IPS-NIHi7 (cell line): ENCODE data around the gene SPNS3.

Experiments
- DNase-seq: peaks from one replicate; pipeline ENCODE4 v3.0.0; 2012; ENCODE audit warnings: mixed read lengths; ENCODE audit errors: extremely low spot score

Gene SPNS3

DNA sequence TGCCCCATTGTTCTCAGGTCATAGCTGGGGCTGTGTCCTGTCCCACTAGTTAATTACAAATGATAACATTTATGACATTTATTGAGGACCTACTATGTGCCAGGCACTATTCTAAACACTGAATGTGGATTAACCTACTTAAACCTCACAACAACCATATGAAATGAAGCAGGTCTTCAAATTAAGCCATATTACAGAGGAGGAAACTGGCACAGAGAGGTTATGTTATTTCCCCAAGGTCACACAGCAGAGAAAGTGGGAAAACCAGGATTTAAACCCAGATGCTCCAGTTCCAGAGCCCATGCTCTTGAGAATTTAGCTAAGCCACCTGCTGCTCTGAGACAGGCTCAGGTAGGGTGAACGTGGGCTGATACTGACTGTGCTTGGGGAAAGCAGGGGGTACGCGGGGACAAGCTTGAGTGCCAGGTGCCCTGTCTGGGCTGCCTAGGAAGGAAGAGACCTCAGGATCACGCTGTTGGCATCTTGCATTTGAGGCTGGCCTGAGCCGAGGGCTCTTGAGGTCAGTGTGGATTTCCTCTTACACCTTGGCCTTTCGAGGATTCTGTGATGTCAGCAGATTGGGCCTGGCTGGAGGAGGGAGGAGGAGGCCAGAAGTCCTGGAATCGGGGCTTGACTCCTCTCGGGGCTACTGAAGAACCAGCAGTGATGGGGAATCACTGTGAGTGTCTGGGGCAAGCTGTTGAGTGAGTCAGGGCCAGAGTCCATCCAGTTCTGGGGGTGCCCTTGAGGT is 73.8 kb downstream of the SPNS3 start:
- no peak for DNase-seq

DNA sequence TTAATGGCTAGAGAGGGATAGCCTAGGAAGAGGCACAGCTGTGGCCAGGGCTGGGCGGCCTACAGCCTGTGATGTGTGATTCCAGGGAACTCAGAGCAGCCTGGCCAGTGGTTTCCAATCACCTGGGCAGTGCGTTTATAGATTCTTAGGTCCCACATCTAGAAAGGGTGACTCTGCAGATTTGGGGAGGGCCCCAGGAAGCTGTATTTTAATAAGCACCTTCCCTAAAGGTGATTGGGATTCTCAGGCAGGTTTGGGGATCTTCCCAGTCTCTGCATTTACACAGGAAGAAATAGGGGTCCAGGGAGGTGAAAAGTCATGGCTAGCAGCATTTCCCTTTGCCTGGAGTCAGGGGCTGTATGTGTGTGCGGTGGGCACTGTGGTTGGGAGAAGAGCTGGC is 74.5 kb downstream of the SPNS3 start:
- no peak for DNase-seq

DNA sequence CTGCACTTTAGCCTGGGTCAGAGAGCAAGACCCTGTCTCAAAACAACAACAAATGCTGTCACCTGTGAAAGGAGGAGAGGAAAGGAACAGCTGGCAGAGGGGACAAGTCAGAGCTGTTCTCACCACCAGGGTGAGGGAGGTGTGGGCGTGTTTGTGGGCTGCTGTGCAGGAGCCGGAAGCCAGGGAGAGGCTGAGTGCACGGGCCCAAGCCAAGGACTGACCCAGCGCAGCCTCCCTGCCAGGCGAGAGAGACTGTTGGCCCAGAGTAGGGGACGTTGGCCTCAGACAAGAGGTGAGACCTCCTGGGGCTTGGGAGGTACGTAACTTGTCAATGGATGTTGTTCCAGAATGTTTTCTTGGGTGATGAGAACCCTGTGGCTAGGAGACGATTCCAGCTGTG is 75.7 kb downstream of the SPNS3 start:
- no peak for DNase-seq

DNA sequence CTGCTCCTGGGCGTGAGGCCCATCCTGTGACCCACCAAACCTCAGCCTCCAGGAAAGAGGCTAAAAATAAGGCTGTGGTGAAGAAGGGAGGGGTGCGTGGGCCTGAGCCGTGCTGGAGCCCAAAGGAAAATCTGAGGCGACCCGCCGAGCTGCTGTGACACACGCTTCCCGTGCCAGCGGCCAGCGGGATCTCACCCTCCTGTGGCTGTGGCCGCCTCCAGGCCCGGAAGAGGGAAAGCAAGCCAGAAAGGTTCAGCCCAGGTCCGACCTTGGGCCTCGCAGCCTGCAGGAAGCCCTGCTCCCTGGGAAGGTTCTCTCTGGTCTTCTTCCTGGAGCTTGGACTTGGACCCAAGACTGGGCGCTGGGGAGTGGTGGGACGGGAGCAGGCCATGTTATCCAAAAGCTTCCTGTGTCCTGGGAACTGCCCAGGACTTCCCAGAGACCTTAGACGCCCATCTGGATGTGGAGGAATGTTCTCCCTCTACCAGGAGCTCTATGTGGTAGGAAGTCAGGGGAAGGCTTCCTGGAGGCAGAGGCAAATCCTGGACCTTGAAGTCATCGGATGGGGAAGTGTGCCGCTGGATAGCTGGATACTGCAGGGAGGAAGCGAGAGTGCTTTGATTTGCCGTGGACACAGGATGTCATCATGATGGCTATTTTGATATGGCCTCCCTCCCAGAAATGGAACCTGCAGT is 76.3 kb downstream of the SPNS3 start:
- no peak for DNase-seq

DNA sequence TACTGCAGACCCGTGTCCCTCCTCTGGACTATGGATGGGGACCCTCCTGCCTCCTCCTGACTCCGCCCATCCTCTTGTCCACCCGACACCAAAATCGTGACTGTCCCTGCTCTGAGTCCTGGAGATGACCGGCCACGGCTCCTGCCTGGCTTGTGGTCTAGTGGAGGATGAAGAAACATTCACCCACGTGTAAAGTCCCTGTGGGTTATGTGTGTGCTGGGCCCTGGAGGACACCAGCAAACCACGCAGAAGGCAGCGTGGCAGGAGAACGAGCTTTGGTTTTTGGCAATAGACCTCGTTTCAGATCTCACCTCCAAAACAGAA is 76.8 kb downstream of the SPNS3 start:
- no peak for DNase-seq

DNA sequence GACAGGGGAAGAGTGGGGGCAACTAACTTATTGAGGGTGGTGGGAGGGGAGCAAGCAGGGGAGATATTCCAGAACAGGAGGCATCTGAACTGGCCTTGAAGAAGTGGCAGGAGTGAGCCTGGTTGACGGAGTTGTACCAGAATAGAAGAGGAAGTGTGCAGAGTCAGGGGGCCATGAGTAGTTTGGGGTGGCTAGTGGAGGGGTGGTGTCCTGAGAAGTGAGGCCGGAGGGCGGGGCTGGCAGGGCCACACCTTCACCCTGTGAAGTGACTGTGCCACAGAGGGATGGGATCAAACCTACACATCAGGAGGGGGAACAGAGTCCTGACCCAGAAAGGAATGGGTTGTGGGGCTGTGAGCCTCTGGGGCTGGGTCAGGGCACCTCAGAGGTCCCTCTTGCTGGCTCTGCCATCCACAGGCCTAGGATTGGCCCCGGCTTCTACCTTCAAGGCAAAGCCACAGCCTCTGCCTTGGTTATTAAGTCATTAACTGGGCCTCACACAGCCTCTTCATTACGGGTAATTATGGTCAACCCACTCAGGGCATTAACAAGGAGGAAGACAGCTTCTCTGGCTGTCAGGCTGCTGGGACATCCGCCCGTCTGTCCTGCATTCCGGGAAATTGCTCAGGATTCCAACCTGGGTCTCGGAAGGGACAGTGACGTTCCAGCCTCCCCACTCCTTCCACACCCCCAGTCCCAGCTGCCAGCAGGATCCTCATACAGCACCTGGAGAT is 77.6 kb downstream of the SPNS3 start:
- DNase-seq: no peak

DNA sequence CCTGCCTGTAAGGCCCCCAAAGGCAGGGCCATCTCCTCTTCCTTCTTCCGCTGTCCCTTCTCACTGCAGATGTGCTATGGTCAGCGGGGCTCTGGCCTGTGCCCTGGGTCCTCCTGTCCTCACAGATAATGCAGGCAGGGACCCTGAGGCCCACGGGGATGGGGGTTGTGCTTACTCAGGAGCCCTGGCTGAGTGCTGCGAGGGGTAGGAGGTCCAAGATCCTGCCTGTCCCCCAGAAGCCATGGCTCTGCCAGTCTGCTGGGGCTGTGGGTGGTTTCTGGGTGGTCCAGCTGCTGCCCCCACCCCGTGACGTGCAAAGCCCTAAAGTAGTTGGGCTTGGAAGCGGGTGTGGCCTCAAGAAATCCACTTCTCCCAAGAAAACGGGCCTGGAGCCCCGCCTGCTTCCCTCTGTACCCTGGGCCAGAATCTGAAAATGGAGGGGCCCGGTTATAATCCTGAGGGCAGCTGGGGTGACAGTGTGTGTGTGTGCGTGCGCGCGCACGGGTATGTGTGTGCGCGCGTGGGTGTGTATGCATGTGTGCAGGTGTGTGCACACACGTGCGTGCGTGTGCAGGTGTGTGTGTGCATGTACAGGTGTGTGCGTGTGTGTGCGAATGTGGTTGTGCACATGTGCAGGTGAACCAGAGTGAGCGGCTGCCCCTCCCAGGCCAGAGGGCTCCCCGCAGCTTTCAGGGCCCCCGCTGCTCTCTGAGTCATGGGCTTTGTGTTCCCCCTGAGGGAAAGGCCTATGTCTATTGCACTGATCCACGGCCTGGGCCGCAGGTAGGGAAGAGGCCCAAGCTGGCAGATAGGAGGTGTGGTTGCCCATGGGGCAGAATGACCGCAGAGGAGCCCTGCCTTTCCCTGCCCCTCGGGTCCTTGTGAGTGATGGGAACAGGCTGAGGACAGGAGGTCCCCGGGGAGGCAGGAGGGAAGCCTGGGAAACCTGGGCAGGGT is 78.7 kb downstream of the SPNS3 start:
- no peak for DNase-seq

DNA sequence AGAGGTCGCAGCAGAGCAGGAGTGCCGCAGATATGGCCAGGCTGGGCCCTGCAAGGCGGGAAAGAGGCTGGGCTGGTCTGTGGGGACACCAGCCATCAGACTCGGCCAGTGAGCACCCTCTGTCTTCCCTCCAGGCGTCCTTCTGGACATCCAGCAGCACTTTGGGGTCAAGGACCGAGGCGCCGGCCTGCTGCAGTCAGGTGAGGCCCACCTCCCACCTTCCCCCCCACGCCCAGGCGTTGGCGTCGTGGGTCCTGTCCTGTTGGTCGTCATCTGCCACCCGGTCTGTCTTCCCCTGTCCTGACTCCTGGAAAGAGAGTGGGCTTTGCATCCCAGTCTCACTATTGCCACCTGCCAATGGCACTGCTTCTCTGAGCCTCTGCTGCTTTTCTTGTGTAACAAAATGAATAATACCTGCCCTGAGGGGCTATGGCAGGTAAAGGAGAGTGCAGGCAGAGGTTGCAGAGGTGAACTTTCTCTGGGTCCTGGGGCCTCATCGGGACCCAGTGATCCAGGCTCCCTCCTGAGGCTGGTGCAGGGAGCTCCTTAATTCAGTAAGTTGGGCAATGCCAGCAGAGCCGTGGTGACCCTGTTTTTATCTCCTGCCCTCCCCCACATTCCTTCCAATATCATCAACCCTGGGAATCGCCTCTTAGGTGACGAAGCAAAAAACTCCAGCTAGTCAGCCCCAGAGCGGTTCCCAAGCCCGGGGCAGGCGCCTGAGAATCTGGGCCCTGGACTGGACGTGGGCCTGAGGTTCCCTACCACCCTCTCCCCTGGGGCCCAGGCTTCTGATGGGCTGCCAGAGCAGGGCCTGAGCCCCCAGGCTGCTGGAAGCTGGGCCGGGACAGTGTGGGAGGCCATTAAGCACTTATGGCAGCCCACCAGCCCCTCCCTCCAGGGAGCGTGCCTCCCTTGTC is 79.6 kb downstream of the SPNS3 start:
- no peak for DNase-seq

DNA sequence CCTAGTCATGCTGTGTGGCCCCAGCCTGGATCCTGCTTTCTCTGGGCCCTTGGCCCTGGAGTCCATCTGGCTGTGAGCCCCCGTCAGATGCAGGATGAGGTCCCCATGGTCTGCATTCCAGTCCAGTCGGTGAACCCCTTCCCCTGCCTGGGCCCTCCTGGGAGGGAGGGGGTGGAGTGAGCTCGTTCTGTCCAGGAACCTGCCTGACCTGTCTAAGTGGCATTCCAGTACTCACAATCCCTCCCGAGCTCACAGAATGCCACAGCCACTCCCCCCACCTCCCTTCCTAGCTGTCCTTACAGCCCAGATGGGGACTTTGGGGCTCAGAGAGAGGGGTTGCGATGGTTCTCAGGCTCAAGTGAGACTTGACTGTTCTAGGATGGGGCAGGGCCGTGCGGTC is 80.5 kb downstream of the SPNS3 start:
- DNase-seq: peak; percentile 48

DNA sequence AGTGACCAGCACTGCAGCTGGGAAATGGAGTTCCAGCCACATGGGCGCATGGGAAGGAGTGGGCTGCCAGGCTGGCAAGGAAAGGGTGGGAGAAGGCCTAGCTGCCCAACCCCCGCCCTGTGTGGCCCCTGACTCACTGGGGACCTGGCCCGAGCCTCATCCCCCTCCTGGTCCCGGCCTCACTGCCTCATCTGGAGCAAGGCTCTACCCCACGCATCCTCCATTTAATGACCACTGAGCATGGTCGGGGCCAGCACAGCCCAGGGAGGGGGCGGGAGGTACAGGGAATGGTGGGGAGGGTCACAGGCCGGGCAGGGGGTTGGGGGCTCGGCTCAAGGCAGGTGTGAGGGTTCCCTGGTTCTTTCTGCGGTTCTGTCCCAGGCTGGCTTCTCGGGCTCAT is 81.0 kb downstream of the SPNS3 start:
- no peak for DNase-seq

DNA sequence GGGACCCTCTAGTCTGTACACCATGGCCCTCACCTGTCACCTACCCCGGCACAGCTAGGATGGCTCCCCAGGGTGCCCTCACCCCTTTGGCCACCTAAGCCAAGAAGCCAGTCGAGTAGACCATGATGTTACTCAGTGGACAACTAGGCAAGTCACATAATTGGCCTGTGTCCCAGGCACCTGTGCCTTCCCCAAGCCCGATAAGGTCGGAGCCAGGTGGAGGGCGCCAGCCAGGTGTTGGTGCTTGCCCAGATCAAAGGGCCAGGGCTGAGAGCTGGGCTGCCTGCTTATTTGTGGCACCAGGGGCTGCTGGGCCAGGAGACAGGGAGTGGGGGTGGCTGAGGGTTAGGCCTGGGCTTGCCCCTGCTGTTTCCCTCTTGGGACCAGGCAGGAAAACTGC is 81.8 kb downstream of the SPNS3 start:
- DNase-seq: no peak

DNA sequence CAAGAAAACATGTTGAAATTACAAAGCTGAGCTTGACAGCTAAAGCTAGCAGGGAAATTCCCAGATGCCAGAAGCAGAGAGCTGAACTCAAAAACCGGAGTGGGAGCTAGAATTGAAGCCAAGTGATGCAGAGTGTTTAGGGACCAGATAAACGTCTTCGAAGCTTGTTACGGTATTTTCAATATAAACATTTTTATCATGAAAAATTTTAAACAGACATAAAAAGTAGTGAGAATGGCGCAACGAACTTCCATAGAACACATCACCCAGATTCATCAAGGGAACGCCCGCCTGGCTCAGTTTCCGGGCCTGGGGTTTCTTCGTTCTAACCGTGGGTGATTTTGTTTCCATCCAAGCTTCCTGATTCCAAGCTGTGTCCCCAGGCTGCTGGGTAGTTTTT is 83.0 kb downstream of the SPNS3 start:
- DNase-seq: no peak

DNA sequence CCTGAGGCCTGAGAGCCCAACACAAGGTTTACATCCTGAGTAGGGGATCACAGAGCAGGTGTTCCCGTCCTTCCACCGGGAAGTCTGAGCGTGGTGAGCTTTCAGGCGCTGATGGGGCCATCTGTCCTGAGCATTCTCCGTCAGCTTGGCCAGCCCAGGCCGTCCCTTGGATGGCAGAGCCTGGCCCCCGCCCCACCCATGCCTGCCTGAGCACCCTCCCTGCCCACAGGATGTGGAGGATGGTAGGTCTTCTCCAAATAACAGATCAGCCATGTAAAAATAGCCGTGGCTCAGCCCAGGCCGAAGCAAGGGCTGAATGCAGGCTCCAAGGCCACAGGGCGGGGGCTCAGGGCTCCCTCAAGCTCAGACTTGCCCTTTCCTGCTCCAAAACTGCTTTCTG is 85.2 kb downstream of the SPNS3 start:
- no peak for DNase-seq

DNA sequence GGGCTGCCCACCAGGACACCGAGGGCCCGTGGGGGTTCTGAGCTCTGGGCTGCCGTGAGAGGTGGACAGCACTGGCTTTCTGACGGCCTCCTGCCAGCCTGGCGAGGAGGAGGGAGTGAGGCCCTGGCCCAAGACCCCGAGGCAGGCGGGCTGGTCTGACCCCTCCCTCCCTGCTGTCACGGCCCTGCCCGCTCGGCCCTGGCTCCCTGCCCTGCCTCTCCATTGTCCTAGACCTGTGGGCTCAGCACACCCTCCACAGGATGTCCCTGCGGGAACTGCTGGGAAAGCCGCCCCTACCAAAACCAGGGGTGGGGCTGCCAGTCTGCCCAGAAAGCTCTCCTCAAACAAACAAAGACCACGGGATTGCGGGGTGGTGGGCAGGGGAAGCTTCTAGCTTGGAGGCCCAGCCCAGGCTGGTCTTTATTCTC is 85.6 kb downstream of the SPNS3 start:
- no peak for DNase-seq

DNA sequence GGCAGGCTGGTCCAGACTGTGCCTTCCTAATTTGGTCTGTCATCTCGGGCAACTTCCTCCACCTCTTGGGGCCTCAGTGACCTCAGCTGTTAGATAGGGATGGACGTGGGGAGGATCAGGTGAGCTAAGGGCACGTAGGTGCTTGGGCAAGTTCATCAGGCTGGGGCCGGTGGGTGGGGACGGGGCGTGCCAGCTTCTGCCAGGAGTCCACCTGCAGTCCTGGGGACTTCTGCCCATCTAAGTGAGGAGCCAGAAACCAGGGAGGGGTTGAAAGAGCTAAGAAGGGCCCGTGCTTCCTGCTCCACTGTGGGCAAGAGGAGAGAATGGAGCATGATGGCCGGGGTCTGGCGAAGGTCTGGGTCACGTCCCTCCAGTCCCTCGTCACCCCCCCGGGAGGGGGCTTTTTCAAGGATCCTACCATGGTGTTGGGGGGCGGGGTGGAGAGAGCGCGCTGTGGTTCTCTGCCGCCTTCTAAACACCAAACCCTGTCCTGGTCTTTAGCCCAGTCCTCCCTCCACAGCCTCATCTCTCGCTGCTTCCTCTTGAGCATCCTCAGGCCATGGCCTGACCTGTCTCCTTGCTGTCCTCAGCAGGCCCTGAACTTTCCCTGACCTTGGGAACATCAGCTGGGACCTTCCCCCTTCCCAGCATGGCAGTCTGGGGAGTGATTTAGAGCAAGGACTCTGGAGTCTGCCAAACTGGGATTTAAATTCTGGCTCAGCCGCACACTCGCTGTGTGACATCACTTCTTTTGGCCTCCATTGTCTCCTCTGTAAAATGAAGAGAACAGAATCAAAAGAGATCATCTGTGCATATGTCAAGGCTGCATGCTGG is 86.5 kb downstream of the SPNS3 start:
- no peak for DNase-seq

DNA sequence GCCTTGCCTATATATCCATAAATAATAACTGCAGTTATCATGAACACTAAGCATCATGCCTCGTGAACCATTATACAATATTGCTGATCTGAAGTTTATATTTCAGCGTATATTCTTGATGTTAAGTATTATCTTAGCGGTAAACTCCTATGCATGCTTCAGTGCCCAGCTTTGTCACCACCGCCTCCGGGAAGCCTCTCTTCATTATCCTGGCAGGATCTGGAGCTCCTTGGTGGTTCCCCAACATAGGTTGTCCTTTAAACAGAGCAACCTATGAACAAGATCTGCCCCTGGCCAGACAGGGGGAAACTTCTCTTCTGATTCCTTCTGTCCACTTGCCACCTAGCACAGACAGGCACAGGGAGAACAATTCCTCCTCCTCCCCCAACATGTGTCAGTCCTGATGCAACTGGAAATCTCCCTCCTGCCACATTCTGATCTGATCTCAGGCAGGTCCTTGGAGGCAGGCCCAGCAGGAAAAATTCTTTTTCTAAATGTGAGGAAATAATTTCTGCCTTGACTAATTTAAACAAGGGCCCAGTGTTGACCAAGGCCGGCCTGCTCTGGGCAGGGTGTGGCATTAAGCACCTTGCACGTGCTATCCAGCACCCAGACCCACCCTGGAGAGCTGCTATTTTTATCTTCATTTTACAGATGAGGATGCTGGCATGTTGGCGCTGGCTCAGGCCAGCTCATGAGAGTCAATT is 87.3 kb downstream of the SPNS3 start:
- no peak for DNase-seq

DNA sequence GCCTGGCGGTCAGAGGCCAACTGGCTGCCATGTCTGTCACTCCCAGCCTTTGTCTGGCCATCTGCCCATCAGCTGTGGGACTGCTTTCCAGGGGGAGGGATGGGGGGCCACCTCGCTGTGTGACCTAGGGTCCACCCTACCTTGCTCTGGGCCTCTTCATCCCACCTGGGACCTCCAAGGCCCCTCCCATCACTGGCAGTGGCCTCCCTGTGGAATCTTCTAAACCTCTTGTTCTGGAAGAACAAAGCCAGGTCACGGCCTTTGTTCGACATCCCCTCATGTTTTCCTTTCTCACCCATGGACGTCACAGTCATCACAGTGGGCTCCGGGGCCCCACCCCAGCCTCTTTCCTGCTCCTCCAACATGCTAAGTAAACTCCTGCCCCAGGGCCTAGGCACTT is 88.9 kb downstream of the SPNS3 start:
- no peak for DNase-seq

DNA sequence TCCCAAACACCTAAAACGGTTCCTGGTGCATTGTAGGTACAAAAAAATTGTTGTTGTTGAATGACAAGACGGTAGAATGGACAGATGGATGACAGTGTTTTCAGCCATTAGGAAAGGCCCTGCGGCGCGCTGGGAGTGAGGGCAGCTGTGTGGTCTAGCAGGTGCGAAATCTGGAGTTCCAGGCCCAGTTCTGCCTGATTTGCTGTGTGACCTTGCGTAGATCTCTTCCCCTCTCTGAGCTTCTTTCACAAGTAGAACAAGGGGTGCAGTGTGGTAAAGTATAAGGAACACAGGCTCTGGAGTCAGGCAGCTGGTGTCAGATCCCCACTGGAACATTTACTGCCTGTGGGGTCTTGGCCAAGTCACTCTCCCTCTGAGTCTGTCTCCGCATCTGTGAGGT is 90.2 kb downstream of the SPNS3 start:
- DNase-seq: no peak

DNA sequence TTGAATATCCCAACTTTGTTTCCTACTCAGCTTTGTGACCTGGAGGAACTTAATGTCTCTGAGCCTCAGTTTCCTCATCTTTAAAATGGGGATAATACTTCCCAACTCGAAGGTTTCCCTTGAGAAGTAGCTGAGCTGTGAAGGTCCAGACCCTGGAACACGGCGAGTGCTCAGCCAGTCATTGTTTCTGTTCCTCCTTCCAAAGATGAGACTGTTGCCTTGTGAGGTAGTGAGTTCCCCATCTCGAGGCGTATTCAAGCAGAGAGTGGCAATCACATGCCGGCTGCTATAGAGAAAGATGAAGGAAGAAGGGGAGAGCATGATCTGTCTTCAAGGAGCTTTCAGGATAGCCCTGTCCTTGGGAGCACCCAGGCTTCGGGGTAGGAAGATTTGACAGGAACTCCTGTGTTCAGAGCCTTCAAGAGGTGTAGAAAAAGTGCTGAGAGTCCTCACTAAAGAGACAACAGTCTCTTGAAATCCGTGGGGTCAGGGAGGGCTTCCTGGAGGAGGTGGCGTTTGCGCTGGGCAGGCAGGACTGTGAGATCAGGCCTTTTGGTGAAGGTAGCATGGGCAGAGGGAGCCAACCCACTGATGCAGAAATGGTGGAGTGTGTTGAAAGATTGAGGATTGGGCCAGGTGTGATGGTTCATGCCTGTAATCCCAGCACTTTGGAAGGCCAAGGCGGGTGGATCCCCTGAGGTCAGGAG is 92.1 kb downstream of the SPNS3 start:
- no peak for DNase-seq
